Uterus (tissue), 2 donors: ENCODE data around the gene ARSG.

Source experiments
- CTCF ChIP-seq, 4 experiments: fragments of 200-600 bp in 2 of 4; fragments of 450-650 bp in 2 of 4; sonication (generic) in 2 of 4; IDR thresholded peaks; one replicate each; pipeline ENCODE4 v1.5.1; 2016 to 2019; ENCODE audit warnings: antibody characterized with exemption in 4 of 4, mild to moderate bottlenecking in 2 of 4, moderate library complexity in 1 of 4
- POLR2A ChIP-seq, 2 donors: fragments of 450-650 bp; IDR thresholded peaks; one replicate each; pipeline ENCODE4 v1.6.1; 2016; ENCODE audit warnings: antibody characterized with exemption in 2 of 2, mild to moderate bottlenecking in 1 of 2, moderate library complexity in 1 of 2

GRCh38 chr17:68459037-68459639 is 167.8 kb downstream of the ARSG start:
- TF ChIP-seq CTCF (IDR thresholded peaks at IDR 0.05) (no peak), POLR2A (IDR thresholded peaks at IDR 0.05) (no peak)
